Heart left ventricle (tissue), 16 donors: ENCODE results near the gene HS3ST2. TPM values are rescaled to one million over a fixed set of nuclear protein-coding genes. Genes with fewer than 3 reads are reported as not detected.

Experiments
- ATAC-seq, 4 donors: fragments of 200-7000 bp; cut with Tn5 transposase; one replicate each; pipeline ENCODE4 v1.9.1; 2020 to 2022; ENCODE audit warnings: moderate library complexity in 4 of 4, mild to moderate bottlenecking in 3 of 4, moderate number of reproducible peaks in 1 of 4
- DNase-seq, 5 donors: peaks; one replicate each; pipeline ENCODE4 v3.0.0-alpha.2; 2020
- H3K27ac ChIP-seq, 12 donors: fragments of 200-600 bp; sonication (generic) in 4 of 12; one replicate each; pipeline versions ENCODE4 v1.5.0 to v1.8.0; 2016 to 2022; ENCODE audit warnings: mild to moderate bottlenecking in 2 of 12
- H3K27me3 ChIP-seq, 9 donors: fragments of 200-600 bp; sonication (generic) in 2 of 9; one replicate each; pipeline versions ENCODE4 v1.5.1 to v1.8.0; 2016 to 2022; ENCODE audit warnings: mild to moderate bottlenecking in 3 of 9
- H3K36me3 ChIP-seq, 9 donors: fragments of 200-600 bp; sonication (generic) in 2 of 9; one replicate each; pipeline versions ENCODE4 v1.5.0 to v1.8.0; 2018 to 2022; ENCODE audit warnings: mild to moderate bottlenecking in 2 of 9
- H3K4me1 ChIP-seq, 12 donors: fragments of 200-600 bp; sonication (generic) in 4 of 12; one replicate each; pipeline versions ENCODE4 v1.5.0 to v1.8.0; 2016 to 2022; ENCODE audit warnings: mild to moderate bottlenecking in 3 of 12
- H3K4me3 ChIP-seq, 12 donors: fragments of 200-600 bp; sonication (generic) in 4 of 12; one replicate each; pipeline versions ENCODE4 v1.5.0 to v1.8.0; 2017 to 2022; ENCODE audit warnings: mild to moderate bottlenecking in 9 of 12, moderate library complexity in 4 of 12
- H3K9me3 ChIP-seq, 12 donors: fragments of 200-600 bp; sonication (generic) in 4 of 12; one replicate each; pipeline versions ENCODE4 v1.5.0 to v1.8.0; 2016 to 2022; ENCODE audit warnings: mild to moderate bottlenecking in 1 of 12
- CTCF ChIP-seq, 12 donors: fragments of 200-600 bp; sonication (generic) in 4 of 12; IDR thresholded peaks; one replicate each; pipeline versions ENCODE4 v1.5.0 to v1.8.0; 2018 to 2022; ENCODE audit warnings: antibody characterized with exemption in 12 of 12, mild to moderate bottlenecking in 5 of 12
- POLR2A ChIP-seq, 2 donors: fragments of 450-650 bp; IDR thresholded peaks; one replicate each; pipeline ENCODE4 v1.6.1; 2017; ENCODE audit warnings: antibody characterized with exemption in 2 of 2, mild to moderate bottlenecking in 2 of 2, moderate library complexity in 2 of 2
- WGBS, 4 donors: extraction: QIAGEN DNeasy Blood & Tissue Kit in 2 of 4; methylation state at CpG; one replicate each; pipeline versions ENCODE4 v1.1.5 to v1.1.7; 2013 to 2018; 5-methylcytosine and 5-hydroxymethylcytosine counted together
- intact Hi-C, 10 donors: fragments of 100-400 bp; cut with DNase I; formaldehyde crosslinking; loops; one replicate each; pipeline versions ENCODE4 v1.11.1 to v1.14.2; 2022
- polyA plus RNA-seq, 2 donors: library from polyadenylated mRNA; stranded (reverse); fragments of 200-250 nt; gene quantifications; one replicate each; pipeline ENCODE4 v1.2.3, GENCODE V29; 2013
- total RNA-seq, 9 donors: library from RNA; depleted of rRNA in 2 of 9; stranded (reverse); fragments of >200 nt in 2 of 9; fragmentation: NEBNext Ultra II Directional in 3 of 9; extraction: Animal tissue kit (Norgen Biotek cat#: 25700) in 3 of 9; gene quantifications; one replicate each; pipeline versions ENCODE4 v1.1.0 to v1.2.4, GENCODE V29; 2016 to 2023
- donor health status: ischemic (EF 13 %, LVEDD 7.1; RV severe dilation, severe dysfunction).
- donor health status: healthy with polysubstance abuse.
- donor health status: DM: no; HTN: yes; CAD: no.
- donor health status: DM: no; HTN: no; CAD: no.
- donor health status: ischemic (EF 25% LVEDD 6.9; RV normal size, moderate dysfunction).
- donor health status: ischemic (EF 25% LVEDD 5.7; RV mildly dilated, moderate dysfunction).
- donor health status: healthy.
- donor health status: DM: yes; HTN: yes; CAD: no.
- donor health status: ischemic (EF 35%, LVEDD 5.7; RV mildly dilated, moderate dysfunction).
- donor health status: nonischemic (EF 11% LVEDD 7.7; RV severe dilation, severe dysfunction).
- donor health status: DM: yes; HTN: yes; CAD: no.
- donor health status: PGD.
- donor health status: ischemic (EF 29% LVEDD 5.4; RV normal size, mild dysfunction).
- donor health status: nonischemic (EF 23%, LVEDD 6.1; RV moderate dilation, normal function).

HS3ST2 gene
- total and polyA plus RNA-seq, 11 donors = 0.08 to 4.3 (median 0.20) TPM

- Histone ChIP-seq H3K27me3 (peaks cover 0 to 13% (median 0%) of the 10 kb centered on the region in 9 donors), H3K9me3 (no peaks in the 10 kb centered on the region), H3K27ac (no peak overlapping the region), H3K4me3 (no peak overlapping the region), H3K4me1 (no peaks in the 10 kb centered on the region), H3K36me3 (no peaks in the 10 kb centered on the region)
- TF ChIP-seq CTCF (IDR thresholded peaks at IDR 0.05) (no peak), POLR2A (IDR thresholded peaks at IDR 0.05) (no peak)
- intact Hi-C loops = no loop called here
- ATAC-seq (no peak), DNase-seq (no peak)
- WGBS, 4 donors = 77 to 81% (median 80%) methylated on average over 4 of the region's 4 CpGs
Measured at GRCh38 chr16:22859925-22860324, 46.0 kb downstream of the HS3ST2 start.

- ATAC-seq (no peak), DNase-seq (no peak)
- H3K27me3 ChIP-seq = peaks cover 0 to 13% (median 0%) of the 10 kb centered on the region in 9 donors
- intact Hi-C loops = no loop called here
- no peak for TF ChIP-seq POLR2A (IDR thresholded peaks at IDR 0.05)
- TF ChIP-seq CTCF (IDR thresholded peaks at IDR 0.05) = no peak
- no peaks in the 10 kb centered on the region for H3K9me3 ChIP-seq
- 73 to 92% (median 80%) methylated on average over 3 of the region's 3 CpGs for WGBS, 4 donors
- H3K36me3 ChIP-seq = no peaks in the 10 kb centered on the region
- no peak overlapping the region for H3K4me3 ChIP-seq
- H3K27ac ChIP-seq = no peak overlapping the region
- no peaks in the 10 kb centered on the region for H3K4me1 ChIP-seq
Measured at GRCh38 chr16:22861580-22861979, 47.6 kb downstream of the HS3ST2 start.

GRCh38 chr16:22862046-22862445 lies 48.1 kb downstream of the HS3ST2 start:
- H3K27ac ChIP-seq = no peak overlapping the region
- intact Hi-C loops = no loop called here
- TF ChIP-seq CTCF (IDR thresholded peaks at IDR 0.05) (no peak), POLR2A (IDR thresholded peaks at IDR 0.05) (no peak)
- no peak overlapping the region for H3K4me3 ChIP-seq
- peaks cover 0 to 13% (median 0%) of the 10 kb centered on the region in 9 donors for H3K27me3 ChIP-seq
- ATAC-seq (no peak), DNase-seq (no peak)
- H3K36me3 ChIP-seq = no peaks in the 10 kb centered on the region
- no peaks in the 10 kb centered on the region for H3K9me3 ChIP-seq
- H3K4me1 ChIP-seq = no peaks in the 10 kb centered on the region

DNA sequence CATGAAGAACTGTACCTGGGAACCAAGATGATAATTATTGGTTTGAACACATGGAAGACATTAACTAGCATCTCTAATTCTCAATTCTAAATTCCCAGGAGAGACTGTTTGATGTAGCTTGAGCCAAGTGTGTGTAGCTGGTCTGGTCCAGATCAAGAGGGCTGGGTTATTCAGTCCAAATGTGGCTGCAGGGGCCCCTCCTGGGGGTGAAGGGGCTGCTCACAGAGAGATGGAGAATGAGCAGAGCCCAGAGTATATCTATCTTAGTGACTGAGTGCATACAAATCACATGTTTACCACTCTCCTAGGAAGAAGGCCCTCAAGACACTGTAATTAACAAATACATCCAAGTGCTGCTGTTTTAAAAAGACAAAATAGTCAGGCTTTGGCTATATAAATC lies 50.4 kb downstream of the HS3ST2 start:
- Histone ChIP-seq H3K4me1 (no peaks in the 10 kb centered on the region), H3K36me3 (no peaks in the 10 kb centered on the region), H3K27ac (no peak overlapping the region), H3K4me3 (no peak overlapping the region), H3K9me3 (no peaks in the 10 kb centered on the region), H3K27me3 (peaks cover 0 to 7% (median 0%) of the 10 kb centered on the region in 9 donors)
- ATAC-seq (no peak), DNase-seq (no peak)
- intact Hi-C loops = no loop called here
- TF ChIP-seq POLR2A (IDR thresholded peaks at IDR 0.05) = no peak
- TF ChIP-seq CTCF (IDR thresholded peaks at IDR 0.05) = no peak
